Mammary epithelial cell (primary cell): ENCODE measurements around the gene CMTM1.

Source experiments
- EZH2 ChIP-seq: IDR thresholded peaks from 2 replicates; pipeline ENCODE4 v1.6.1; 2012; ENCODE audit warnings: low read length, inconsistent platforms, borderline replicate concordance
- TF ChIP-seq, protein P1 (sequence below), 2 donors: IDR thresholded peaks in 1 of 2; conservative IDR thresholded peaks in 1 of 2; 2 replicates each; pipeline ENCODE4 v1.5.1; 2011 to 2012; ENCODE audit warnings: inconsistent platforms in 2 of 2, low read length in 2 of 2, mild to moderate bottlenecking in 2 of 2, control low read depth in 1 of 2, low read depth in 1 of 2; ENCODE audit not compliant: insufficient read depth in 1 of 2; ENCODE audit errors: extremely low read depth in 1 of 2

DNA sequence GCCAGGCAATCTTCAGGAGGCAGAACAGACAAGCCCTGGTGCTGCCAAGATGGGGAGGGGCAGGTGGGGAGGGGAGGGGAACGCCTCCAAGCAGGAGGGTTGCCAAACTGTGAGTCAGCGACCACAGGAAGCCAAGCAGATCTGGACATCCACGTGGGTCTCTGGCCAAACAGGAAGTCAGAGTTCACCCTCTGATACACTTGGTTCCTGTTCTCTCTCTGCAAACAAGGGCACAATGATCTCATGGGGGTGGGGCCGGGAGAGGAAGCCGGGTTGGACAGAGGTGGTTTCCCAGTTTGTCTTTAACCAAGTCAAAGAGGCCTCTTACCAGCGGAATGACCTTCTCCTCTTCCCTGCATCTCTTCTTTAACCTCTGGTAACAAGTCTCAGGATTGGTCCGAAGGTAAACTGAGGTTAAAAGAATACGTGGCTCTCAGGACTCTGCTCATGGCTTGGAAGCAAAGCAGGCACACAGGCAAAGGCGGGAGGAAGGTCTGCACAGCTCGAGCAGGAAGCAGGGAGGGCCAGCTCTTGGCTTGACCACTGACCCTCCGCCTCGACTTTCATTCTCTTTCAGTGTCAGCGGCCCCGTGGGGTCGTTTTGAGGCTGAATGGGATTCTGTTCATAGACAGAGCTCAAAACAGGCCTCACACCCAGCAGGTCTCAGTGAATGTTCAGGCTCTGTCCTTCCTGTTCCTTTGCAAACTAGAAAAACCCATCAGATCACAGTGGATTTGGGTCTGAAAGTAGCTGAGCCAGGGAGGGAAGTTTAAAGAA is 49.2 kb upstream of the CMTM1 start:
- TF ChIP-seq, protein P1, sequence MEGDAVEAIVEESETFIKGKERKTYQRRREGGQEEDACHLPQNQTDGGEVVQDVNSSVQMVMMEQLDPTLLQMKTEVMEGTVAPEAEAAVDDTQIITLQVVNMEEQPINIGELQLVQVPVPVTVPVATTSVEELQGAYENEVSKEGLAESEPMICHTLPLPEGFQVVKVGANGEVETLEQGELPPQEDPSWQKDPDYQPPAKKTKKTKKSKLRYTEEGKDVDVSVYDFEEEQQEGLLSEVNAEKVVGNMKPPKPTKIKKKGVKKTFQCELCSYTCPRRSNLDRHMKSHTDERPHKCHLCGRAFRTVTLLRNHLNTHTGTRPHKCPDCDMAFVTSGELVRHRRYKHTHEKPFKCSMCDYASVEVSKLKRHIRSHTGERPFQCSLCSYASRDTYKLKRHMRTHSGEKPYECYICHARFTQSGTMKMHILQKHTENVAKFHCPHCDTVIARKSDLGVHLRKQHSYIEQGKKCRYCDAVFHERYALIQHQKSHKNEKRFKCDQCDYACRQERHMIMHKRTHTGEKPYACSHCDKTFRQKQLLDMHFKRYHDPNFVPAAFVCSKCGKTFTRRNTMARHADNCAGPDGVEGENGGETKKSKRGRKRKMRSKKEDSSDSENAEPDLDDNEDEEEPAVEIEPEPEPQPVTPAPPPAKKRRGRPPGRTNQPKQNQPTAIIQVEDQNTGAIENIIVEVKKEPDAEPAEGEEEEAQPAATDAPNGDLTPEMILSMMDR (conservative IDR thresholded peaks at IDR 0.05 in 1 of 2, IDR thresholded peaks at IDR 0.05 in 1 of 2; ENCODE audit: extremely low read depth in 1 of 2, insufficient read depth in 1 of 2, low read depth in 1 of 2, low read length in 2 of 2): no peak
- no peak for TF ChIP-seq EZH2
